ENCODE measurements around the gene NPC2.
"Not testable (repeated sequence)": the region's sequence is repeated elsewhere in the genome, so short reads cannot be mapped to it uniquely, and the experiment has no call there.

The NPC2 gene

GRCh38 chr14:74462993-74463392 lies 30.1 kb downstream of the NPC2 start:
- Histone ChIP-seq H3K27ac (ENCODE audit: low read length) (no peak overlapping the region), H3K36me3 (ENCODE audit: control insufficient read depth in 1 of 2, insufficient read depth in 2 of 2, low read length in 2 of 2) (no peaks in the 10 kb centered on the region), H3K27me3 (ENCODE audit: low read depth, low read length) (no peaks in the 10 kb centered on the region), H3K9me3 (ENCODE audit: control insufficient read depth in 1 of 2, low read length in 2 of 2) (no peaks in the 10 kb centered on the region), H3K4me1 (ENCODE audit: control insufficient read depth in 1 of 2, insufficient read depth in 2 of 2, low read length in 2 of 2) (no peaks in the 10 kb centered on the region), H3K4me3 (ENCODE audit: low read depth in 1 of 2, low read length in 2 of 2) (no peak overlapping the region)

GRCh38 chr14:74459976-74460375 lies 33.1 kb downstream of the NPC2 start:
- Histone ChIP-seq H3K4me1 (ENCODE audit: control insufficient read depth in 1 of 2, insufficient read depth in 2 of 2, low read length in 2 of 2) (no peaks in the 10 kb centered on the region), H3K9me3 (ENCODE audit: control insufficient read depth in 1 of 2, low read length in 2 of 2) (no peaks in the 10 kb centered on the region), H3K36me3 (ENCODE audit: control insufficient read depth in 1 of 2, insufficient read depth in 2 of 2, low read length in 2 of 2) (no peaks in the 10 kb centered on the region), H3K27me3 (ENCODE audit: low read depth, low read length) (no peaks in the 10 kb centered on the region), H3K27ac (ENCODE audit: low read length) (no peak overlapping the region), H3K4me3 (ENCODE audit: low read depth in 1 of 2, low read length in 2 of 2) (no peak overlapping the region)

GRCh38 chr14:74459289-74459946 lies 33.7 kb downstream of the NPC2 start:
- no peak overlapping the region for H3K4me3 ChIP-seq (ENCODE audit: low read depth in 1 of 2, low read length in 2 of 2)
- no peaks in the 10 kb centered on the region for H3K36me3 ChIP-seq (ENCODE audit: control insufficient read depth in 1 of 2, insufficient read depth in 2 of 2, low read length in 2 of 2)
- no peaks in the 10 kb centered on the region for H3K9me3 ChIP-seq (ENCODE audit: control insufficient read depth in 1 of 2, low read length in 2 of 2)
- H3K27me3 ChIP-seq (ENCODE audit: low read depth, low read length) = no peaks in the 10 kb centered on the region
- no peaks in the 10 kb centered on the region for H3K4me1 ChIP-seq (ENCODE audit: control insufficient read depth in 1 of 2, insufficient read depth in 2 of 2, low read length in 2 of 2)
- no peak overlapping the region for H3K27ac ChIP-seq (ENCODE audit: low read length)

- no peak overlapping the region for H3K4me3 ChIP-seq (ENCODE audit: low read depth in 1 of 2, low read length in 2 of 2)
- no peak overlapping the region for H3K27ac ChIP-seq (ENCODE audit: low read length)
- H3K27me3 ChIP-seq (ENCODE audit: low read depth, low read length) = no peaks in the 10 kb centered on the region
- H3K36me3 ChIP-seq (ENCODE audit: control insufficient read depth in 1 of 2, insufficient read depth in 2 of 2, low read length in 2 of 2) = no peaks in the 10 kb centered on the region
- no peaks in the 10 kb centered on the region for H3K9me3 ChIP-seq (ENCODE audit: control insufficient read depth in 1 of 2, low read length in 2 of 2)
- H3K4me1 ChIP-seq (ENCODE audit: control insufficient read depth in 1 of 2, insufficient read depth in 2 of 2, low read length in 2 of 2) = no peaks in the 10 kb centered on the region
Measured at GRCh38 chr14:74457565-74457895, 35.6 kb downstream of the NPC2 start.

DNA sequence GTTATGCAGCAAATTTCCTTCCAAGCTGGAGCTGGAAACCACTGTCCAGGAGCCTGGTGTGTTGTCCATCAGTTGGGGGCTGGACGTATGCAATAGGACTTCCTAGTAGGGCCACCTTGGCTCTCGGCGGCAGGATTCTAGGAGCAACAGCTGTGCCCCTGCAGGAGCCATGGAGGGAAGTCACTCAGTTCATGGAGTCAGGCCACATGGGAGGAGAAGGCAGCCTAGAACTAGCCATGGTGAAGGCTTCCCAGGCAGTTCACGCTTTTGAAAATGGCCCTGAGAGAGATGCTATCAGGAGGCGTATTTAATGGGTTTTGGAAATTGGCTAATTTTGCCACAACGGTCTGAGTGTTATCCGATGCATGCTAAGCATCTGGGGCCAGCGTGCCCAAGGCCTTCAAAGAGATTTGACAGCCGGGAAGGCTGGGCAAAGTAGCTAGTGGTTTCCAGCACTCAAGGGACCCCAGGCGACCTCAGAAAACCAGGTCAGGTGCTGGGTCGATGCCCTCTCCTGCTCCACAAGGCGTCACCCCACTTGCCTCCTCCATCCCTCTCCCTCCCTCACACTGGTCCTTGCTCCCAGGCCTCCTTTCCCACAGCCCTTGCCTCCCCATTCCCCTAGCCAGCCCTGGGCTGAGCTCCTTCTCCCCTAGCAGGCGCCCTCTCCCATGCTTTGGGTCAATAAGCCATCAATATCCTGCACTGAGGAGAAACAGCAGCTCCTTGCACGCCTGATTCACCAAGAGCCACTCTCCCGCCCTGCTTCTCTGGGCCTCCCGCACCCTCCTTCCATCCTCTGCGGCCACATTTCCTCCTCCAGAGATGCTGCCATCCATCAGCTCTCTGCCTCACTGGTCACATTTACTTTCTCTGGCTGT lies 36.2 kb downstream of the NPC2 start:
- H3K4me3 ChIP-seq (ENCODE audit: low read depth in 1 of 2, low read length in 2 of 2) = no peak overlapping the region
- no peaks in the 10 kb centered on the region for H3K36me3 ChIP-seq (ENCODE audit: control insufficient read depth in 1 of 2, insufficient read depth in 2 of 2, low read length in 2 of 2)
- H3K4me1 ChIP-seq (ENCODE audit: control insufficient read depth in 1 of 2, insufficient read depth in 2 of 2, low read length in 2 of 2) = no peaks in the 10 kb centered on the region
- H3K27ac ChIP-seq (ENCODE audit: low read length) = no peak overlapping the region
- no peaks in the 10 kb centered on the region for H3K9me3 ChIP-seq (ENCODE audit: control insufficient read depth in 1 of 2, low read length in 2 of 2)
- no peaks in the 10 kb centered on the region for H3K27me3 ChIP-seq (ENCODE audit: low read depth, low read length)

- not testable (repeated sequence) for H3K4me3 ChIP-seq (ENCODE audit: low read depth in 1 of 2, low read length in 2 of 2); H3K4me1 ChIP-seq (ENCODE audit: control insufficient read depth in 1 of 2, insufficient read depth in 2 of 2, low read length in 2 of 2); H3K9me3 ChIP-seq (ENCODE audit: control insufficient read depth in 1 of 2, low read length in 2 of 2); H3K36me3 ChIP-seq (ENCODE audit: control insufficient read depth in 1 of 2, insufficient read depth in 2 of 2, low read length in 2 of 2); H3K27ac ChIP-seq (ENCODE audit: low read length); H3K27me3 ChIP-seq (ENCODE audit: low read depth, low read length)
Measured at GRCh38 chr14:74454397-74454796, 38.7 kb downstream of the NPC2 start.

DNA sequence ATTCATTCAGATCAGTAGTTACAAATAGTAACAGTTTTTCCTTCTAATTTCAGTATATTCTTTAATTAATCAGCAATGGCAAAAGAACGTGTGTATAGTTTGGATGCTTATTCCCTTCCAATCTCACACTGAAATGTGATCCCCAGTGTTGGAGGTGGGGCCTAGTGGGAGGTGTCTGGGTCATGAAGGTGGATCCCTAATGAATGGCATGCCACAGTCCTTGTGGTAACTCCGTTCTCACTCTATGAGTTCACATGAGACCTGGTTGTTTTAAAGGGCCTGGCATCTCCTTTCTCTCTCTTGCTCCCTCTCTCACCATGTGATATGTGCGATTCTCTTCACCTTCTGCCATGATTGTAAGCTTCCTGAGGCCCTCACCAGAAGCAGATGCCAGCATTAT lies 48.2 kb downstream of the NPC2 start:
- no peak overlapping the region for H3K27ac ChIP-seq (ENCODE audit: low read length)
- H3K9me3 ChIP-seq (ENCODE audit: control insufficient read depth in 1 of 2, low read length in 2 of 2) = no peaks in the 10 kb centered on the region
- H3K36me3 ChIP-seq (ENCODE audit: control insufficient read depth in 1 of 2, insufficient read depth in 2 of 2, low read length in 2 of 2) = no peaks in the 10 kb centered on the region
- no peaks in the 10 kb centered on the region for H3K4me1 ChIP-seq (ENCODE audit: control insufficient read depth in 1 of 2, insufficient read depth in 2 of 2, low read length in 2 of 2)
- H3K4me3 ChIP-seq (ENCODE audit: low read depth in 1 of 2, low read length in 2 of 2) = no peak overlapping the region
- no peaks in the 10 kb centered on the region for H3K27me3 ChIP-seq (ENCODE audit: low read depth, low read length)

DNA sequence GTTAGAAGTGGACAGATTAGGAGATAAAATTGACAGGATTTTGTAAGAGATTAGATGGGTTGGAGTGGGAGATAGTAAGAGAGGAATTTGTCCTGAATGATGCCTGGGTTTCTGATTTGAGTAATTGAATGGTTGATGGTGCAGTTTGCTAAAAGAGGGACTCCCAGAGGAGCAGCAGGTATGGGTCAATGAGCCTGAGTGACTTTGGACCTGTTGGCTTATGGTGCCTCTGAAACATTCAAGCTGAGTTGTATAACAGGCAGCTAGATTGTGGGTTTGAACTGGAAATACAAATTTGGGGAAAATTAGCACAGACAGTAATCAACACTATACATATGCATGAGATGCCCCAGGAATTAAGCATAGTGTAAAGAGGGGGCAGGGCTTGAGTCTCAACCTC lies 50.3 kb downstream of the NPC2 start:
- Histone ChIP-seq H3K36me3 (ENCODE audit: control insufficient read depth in 1 of 2, insufficient read depth in 2 of 2, low read length in 2 of 2) (no peaks in the 10 kb centered on the region), H3K4me3 (ENCODE audit: low read depth in 1 of 2, low read length in 2 of 2) (no peak overlapping the region), H3K4me1 (ENCODE audit: control insufficient read depth in 1 of 2, insufficient read depth in 2 of 2, low read length in 2 of 2) (no peaks in the 10 kb centered on the region)

GRCh38 chr14:74441113-74441512 lies 52.0 kb downstream of the NPC2 start:
- H3K4me3 ChIP-seq (ENCODE audit: low read depth in 1 of 2, low read length in 2 of 2) = no peak overlapping the region
- no peaks in the 10 kb centered on the region for H3K36me3 ChIP-seq (ENCODE audit: control insufficient read depth in 1 of 2, insufficient read depth in 2 of 2, low read length in 2 of 2)
- no peak overlapping the region for H3K27ac ChIP-seq (ENCODE audit: low read length)
- H3K4me1 ChIP-seq (ENCODE audit: control insufficient read depth in 1 of 2, insufficient read depth in 2 of 2, low read length in 2 of 2) = no peaks in the 10 kb centered on the region
- H3K9me3 ChIP-seq (ENCODE audit: control insufficient read depth in 1 of 2, low read length in 2 of 2) = no peaks in the 10 kb centered on the region
- H3K27me3 ChIP-seq (ENCODE audit: low read depth, low read length) = no peaks in the 10 kb centered on the region

More for the DNA sequence above, 50.3 kb downstream of the NPC2 start:
- Histone ChIP-seq H3K9me3 (ENCODE audit: control insufficient read depth in 1 of 2, low read length in 2 of 2) (no peaks in the 10 kb centered on the region), H3K27me3 (ENCODE audit: low read depth, low read length) (no peaks in the 10 kb centered on the region), H3K27ac (ENCODE audit: low read length) (no peak overlapping the region)

GRCh38 chr14:74438351-74438915 lies 54.7 kb downstream of the NPC2 start:
- H3K4me1 ChIP-seq (ENCODE audit: control insufficient read depth in 1 of 2, insufficient read depth in 2 of 2, low read length in 2 of 2) = no peaks in the 10 kb centered on the region
- H3K27ac ChIP-seq (ENCODE audit: low read length) = no peak overlapping the region
- no peaks in the 10 kb centered on the region for H3K36me3 ChIP-seq (ENCODE audit: control insufficient read depth in 1 of 2, insufficient read depth in 2 of 2, low read length in 2 of 2)
- no peak overlapping the region for H3K4me3 ChIP-seq (ENCODE audit: low read depth in 1 of 2, low read length in 2 of 2)
- no peaks in the 10 kb centered on the region for H3K9me3 ChIP-seq (ENCODE audit: control insufficient read depth in 1 of 2, low read length in 2 of 2)
- no peaks in the 10 kb centered on the region for H3K27me3 ChIP-seq (ENCODE audit: low read depth, low read length)

GRCh38 chr14:74437496-74438053 lies 55.5 kb downstream of the NPC2 start:
- Histone ChIP-seq H3K36me3 (ENCODE audit: control insufficient read depth in 1 of 2, insufficient read depth in 2 of 2, low read length in 2 of 2) (no peaks in the 10 kb centered on the region), H3K27me3 (ENCODE audit: low read depth, low read length) (no peaks in the 10 kb centered on the region), H3K9me3 (ENCODE audit: control insufficient read depth in 1 of 2, low read length in 2 of 2) (no peaks in the 10 kb centered on the region), H3K27ac (ENCODE audit: low read length) (no peak overlapping the region), H3K4me1 (ENCODE audit: control insufficient read depth in 1 of 2, insufficient read depth in 2 of 2, low read length in 2 of 2) (no peaks in the 10 kb centered on the region), H3K4me3 (ENCODE audit: low read depth in 1 of 2, low read length in 2 of 2) (no peak overlapping the region)
